SU-DHL-6 (cell line): ENCODE results near the gene TSPAN10.

Source experiments
- CTCF ChIP-seq: fragments of 200-600 bp; sonication (generic); IDR thresholded peaks from one replicate; pipeline ENCODE4 v1.5.1; 2017; ENCODE audit warnings: antibody characterized with exemption, mild to moderate bottlenecking, low read length, moderate library complexity; ENCODE audit not compliant: insufficient read depth, poor library complexity, severe bottlenecking
- EZH2phosphoT487 ChIP-seq: fragments of 200-600 bp; sonication (generic), shearing (Covaris generic); conservative IDR thresholded peaks from 2 replicates; pipeline ENCODE4 v1.6.1; 2018; ENCODE audit warnings: mild to moderate bottlenecking, antibody characterized with exemption, low read length, moderate library complexity, mixed read lengths

- TF ChIP-seq CTCF (no peak), EZH2phosphoT487 (no peak)
Measured at GRCh38 chr17:81647640-81648012, 10.6 kb downstream of the TSPAN10 start.
